C4-2B (cell line): ENCODE measurements around the gene SLC25A25.

Source experiments
- ZFX ChIP-seq: fragments of 450-650 bp; IDR thresholded peaks from 2 replicates; pipeline ENCODE4 v1.6.1; 2017
- TF ChIP-seq, protein P1 (sequence below): fragments of 450-650 bp; conservative IDR thresholded peaks from 2 replicates; pipeline ENCODE4 v1.5.1; 2017; ENCODE audit warnings: mild to moderate bottlenecking

DNA sequence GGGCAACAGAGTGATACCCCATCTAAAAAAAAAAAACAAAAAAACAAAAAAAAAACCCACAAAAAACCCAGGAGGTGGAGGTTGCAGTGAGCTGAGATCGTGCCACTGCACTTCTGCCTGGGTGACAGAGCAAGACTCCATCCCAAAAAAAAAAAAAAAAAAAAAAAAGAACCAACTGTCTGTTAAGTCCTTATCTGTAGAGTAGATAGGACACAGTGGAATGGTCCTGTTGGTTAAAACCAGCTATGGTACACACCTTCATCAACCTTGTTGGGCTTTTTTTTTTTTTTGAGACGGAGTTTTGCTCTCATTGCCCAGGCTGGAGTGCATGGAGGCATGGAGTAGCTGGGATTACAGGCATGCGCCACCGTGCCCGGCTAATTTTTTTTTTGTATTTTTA, 12.2 kb downstream of the SLC25A25 start:
- TF ChIP-seq, protein P1, sequence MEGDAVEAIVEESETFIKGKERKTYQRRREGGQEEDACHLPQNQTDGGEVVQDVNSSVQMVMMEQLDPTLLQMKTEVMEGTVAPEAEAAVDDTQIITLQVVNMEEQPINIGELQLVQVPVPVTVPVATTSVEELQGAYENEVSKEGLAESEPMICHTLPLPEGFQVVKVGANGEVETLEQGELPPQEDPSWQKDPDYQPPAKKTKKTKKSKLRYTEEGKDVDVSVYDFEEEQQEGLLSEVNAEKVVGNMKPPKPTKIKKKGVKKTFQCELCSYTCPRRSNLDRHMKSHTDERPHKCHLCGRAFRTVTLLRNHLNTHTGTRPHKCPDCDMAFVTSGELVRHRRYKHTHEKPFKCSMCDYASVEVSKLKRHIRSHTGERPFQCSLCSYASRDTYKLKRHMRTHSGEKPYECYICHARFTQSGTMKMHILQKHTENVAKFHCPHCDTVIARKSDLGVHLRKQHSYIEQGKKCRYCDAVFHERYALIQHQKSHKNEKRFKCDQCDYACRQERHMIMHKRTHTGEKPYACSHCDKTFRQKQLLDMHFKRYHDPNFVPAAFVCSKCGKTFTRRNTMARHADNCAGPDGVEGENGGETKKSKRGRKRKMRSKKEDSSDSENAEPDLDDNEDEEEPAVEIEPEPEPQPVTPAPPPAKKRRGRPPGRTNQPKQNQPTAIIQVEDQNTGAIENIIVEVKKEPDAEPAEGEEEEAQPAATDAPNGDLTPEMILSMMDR, result no peak
- TF ChIP-seq ZFX, result no peak
